Fibroblast of lung (primary cell): ENCODE measurements around the gene SH3PXD2A. TPM values are rescaled to one million over a fixed set of nuclear protein-coding genes. Genes with fewer than 3 reads are reported as not detected.

Experiments used
- DNase-seq, 2 donors: peaks; one replicate each; pipeline versions ENCODE4 v3.0.0 to v3.0.0-alpha.2; 2010; ENCODE audit warnings: low read depth in 2 of 2
- H2AFZ ChIP-seq: 2 replicates; pipeline ENCODE4 v1.5.1; 2012; ENCODE audit warnings: low read length, control low read depth, inconsistent platforms
- H3K27ac ChIP-seq: 2 replicates; pipeline ENCODE4 v1.5.1; 2011; ENCODE audit warnings: low read length, control low read depth; ENCODE audit not compliant: insufficient read depth
- H3K27me3 ChIP-seq: 2 replicates; pipeline ENCODE4 v1.5.1; 2011; ENCODE audit warnings: mild to moderate bottlenecking, low read length; ENCODE audit not compliant: control insufficient read depth, insufficient read depth
- H3K36me3 ChIP-seq: 2 replicates; pipeline ENCODE4 v1.5.1; 2011; ENCODE audit warnings: low read length; ENCODE audit not compliant: control insufficient read depth, insufficient read depth
- H3K4me1 ChIP-seq: 2 replicates; pipeline ENCODE4 v1.5.1; 2011; ENCODE audit warnings: low read length; ENCODE audit not compliant: control insufficient read depth, insufficient read depth; ENCODE audit errors: extremely low read depth
- H3K4me2 ChIP-seq: 2 replicates; pipeline ENCODE4 v1.5.1; 2011; ENCODE audit warnings: low read length, control low read depth; ENCODE audit not compliant: insufficient read depth; ENCODE audit errors: extremely low read depth
- H3K4me3 ChIP-seq, 4 experiments: fragments of 200-600 bp in 1 of 4; sonication (generic) in 1 of 4; replicated peaks in 1 of 4; 2 replicates each; pipeline ENCODE4 v1.5.1; 2011 to 2016; ENCODE audit warnings: low read length in 4 of 4, low read depth in 3 of 4, mild to moderate bottlenecking in 3 of 4, control low read depth in 2 of 4, inconsistent platforms in 1 of 4, mixed read lengths in 1 of 4; ENCODE audit not compliant: insufficient read depth in 1 of 4; ENCODE audit errors: control extremely low read depth in 1 of 4
- H3K79me2 ChIP-seq: 2 replicates; pipeline ENCODE4 v1.5.1; 2012; ENCODE audit warnings: mild to moderate bottlenecking, low read length, inconsistent platforms; ENCODE audit not compliant: control insufficient read depth, insufficient read depth
- H3K9ac ChIP-seq: 2 replicates; pipeline ENCODE4 v1.5.1; 2011; ENCODE audit warnings: mild to moderate bottlenecking, low read length, control low read depth; ENCODE audit not compliant: insufficient read depth
- H3K9me3 ChIP-seq: 2 replicates; pipeline ENCODE4 v1.5.1; 2012; ENCODE audit warnings: low read depth, low read length; ENCODE audit not compliant: control insufficient read depth, insufficient read depth
- H4K20me1 ChIP-seq: 2 replicates; pipeline ENCODE4 v1.5.1; 2011; ENCODE audit warnings: low read length; ENCODE audit not compliant: control insufficient read depth, insufficient read depth; ENCODE audit errors: extremely low read depth
- CTCF ChIP-seq, 2 donors: IDR thresholded peaks in 1 of 2; conservative IDR thresholded peaks in 1 of 2; 1 replicate in 1 of 2; 2 replicates in 1 of 2; pipeline ENCODE4 v1.5.1; 2011 to 2012; ENCODE audit warnings: low read length in 2 of 2, control low read depth in 1 of 2, inconsistent platforms in 1 of 2, low read depth in 1 of 2, mild to moderate bottlenecking in 1 of 2
- EZH2 ChIP-seq: IDR thresholded peaks from 2 replicates; pipeline ENCODE4 v1.5.1; 2012; ENCODE audit warnings: low read length, control low read depth, mild to moderate bottlenecking; ENCODE audit errors: missing control alignments
- polyA plus RNA-seq, 2 donors: library from polyadenylated mRNA; depleted of rRNA in 1 of 2; stranded (reverse) in 1 of 2; unstranded in 1 of 2; fragments of >200 nt; gene quantifications; 2 replicates each; pipeline ENCODE4 v1.2.1, GENCODE V29; 2011 to 2012; ENCODE audit warnings: missing spikeins in 1 of 2
- total RNA-seq: library from RNA; depleted of rRNA; stranded (reverse); fragments of >200 nt; gene quantifications from 2 replicates; pipeline ENCODE4 v1.2.1, GENCODE V29; 2014

The SH3PXD2A gene
- total and polyA plus RNA-seq, 2 donors (not counting 1 experiment from before 2014, with no cell fraction given) = 25.5 to 33.2 TPM

- TF ChIP-seq EZH2 (no peak), CTCF (conservative IDR thresholded peaks at IDR 0.05 in 1 of 2, IDR thresholded peaks at IDR 0.05 in 1 of 2; ENCODE audit: low read depth in 1 of 2, low read length in 2 of 2) (no peak)
- Histone ChIP-seq H3K36me3 (peaks cover 2% of the 10 kb centered on the region), H3K4me2 (no peak overlapping the region), H4K20me1 (no peaks in the 10 kb centered on the region), H3K4me1 (peaks cover 25% of the 10 kb centered on the region), H2AFZ (no peak overlapping the region), H3K27me3 (no peaks in the 10 kb centered on the region), H3K9ac (no peak overlapping the region), H3K4me3 (no peak overlapping the region), H3K27ac (no peak overlapping the region), H3K9me3 (no peaks in the 10 kb centered on the region), H3K79me2 (no peaks in the 10 kb centered on the region)
- DNase-seq = no peak
Measured at GRCh38 chr10:103890688-103891087, 35.3 kb upstream of the SH3PXD2A start.

- Histone ChIP-seq H3K36me3 (peaks cover 2% of the 10 kb centered on the region), H3K4me3 (no peak overlapping the region), H3K4me1 (peaks cover 21% of the 10 kb centered on the region), H3K27me3 (no peaks in the 10 kb centered on the region), H2AFZ (no peak overlapping the region), H3K27ac (no peak overlapping the region), H3K4me2 (no peak overlapping the region), H3K9ac (no peak overlapping the region), H3K9me3 (no peaks in the 10 kb centered on the region), H3K79me2 (no peaks in the 10 kb centered on the region), H4K20me1 (no peaks in the 10 kb centered on the region)
- TF ChIP-seq CTCF (conservative IDR thresholded peaks at IDR 0.05 in 1 of 2, IDR thresholded peaks at IDR 0.05 in 1 of 2; ENCODE audit: low read depth in 1 of 2, low read length in 2 of 2) = no peak
- TF ChIP-seq EZH2 = no peak
- DNase-seq = peak in 1 of 2 donors; percentile 13
Measured at GRCh38 chr10:103890194-103890658, 34.9 kb upstream of the SH3PXD2A start.

- no peak for DNase-seq
- Histone ChIP-seq H3K27me3 (no peaks in the 10 kb centered on the region), H3K4me3 (no peak overlapping the region), H2AFZ (no peak overlapping the region), H3K27ac (no peak overlapping the region), H3K36me3 (peaks cover 2% of the 10 kb centered on the region), H3K9me3 (no peaks in the 10 kb centered on the region), H3K4me1 (peaks cover 14% of the 10 kb centered on the region), H3K4me2 (no peak overlapping the region), H3K79me2 (no peaks in the 10 kb centered on the region), H4K20me1 (no peaks in the 10 kb centered on the region), H3K9ac (no peak overlapping the region)
- TF ChIP-seq CTCF (conservative IDR thresholded peaks at IDR 0.05 in 1 of 2, IDR thresholded peaks at IDR 0.05 in 1 of 2; ENCODE audit: low read depth in 1 of 2, low read length in 2 of 2) = no peak
- TF ChIP-seq EZH2 = no peak
Measured at GRCh38 chr10:103889121-103889720, 33.8 kb upstream of the SH3PXD2A start.
